H1 (cell line): ENCODE results near the gene PRMT9. TPM values are rescaled to one million over a fixed set of nuclear protein-coding genes. Genes with fewer than 3 reads are reported as not detected.

Source experiments
- CTCF ChIA-PET: fragments of 300-600 bp; sonication (Branson Sonifier 250); formaldehyde crosslinking; loops from one replicate; lab custom pipeline; 2021; ENCODE audit not compliant: partially characterized antibody; lab: Charles Lee
- POLR2A ChIA-PET: fragments of 300-600 bp; sonication (Branson Sonifier 250); formaldehyde crosslinking; loops from one replicate; lab custom pipeline; 2021; ENCODE audit warnings: inconsistent platforms; ENCODE audit not compliant: partially characterized antibody; lab: Charles Lee
- DNase-seq, 2 experiments: peaks; one replicate each; pipeline versions ENCODE4 v3.0.0 to v3.0.0-alpha.2; 2010 to 2022; ENCODE audit warnings: low spot score in 2 of 2, low read depth in 1 of 2, mixed read lengths in 1 of 2
- FAIRE-seq: peaks from 2 replicates; lab custom pipeline; 2011; peaks lifted over from hg19 to GRCh38; lab: Jason Lieb, UNC
- H2AFZ ChIP-seq: 2 replicates; pipeline ENCODE4 v1.8.1; 2012; ENCODE audit warnings: low read length, inconsistent platforms
- H2AK5ac ChIP-seq: 2 replicates; pipeline ENCODE4 v1.6.1; 2013; ENCODE audit warnings: low read depth, low read length
- H2BK120ac ChIP-seq: replicated peaks from 2 replicates; pipeline ENCODE3; 2013; ENCODE audit warnings: low read depth, low read length, inconsistent platforms
- H2BK12ac ChIP-seq: 2 replicates; pipeline ENCODE4 v1.6.1; 2013; ENCODE audit warnings: low read depth, low read length
- H2BK15ac ChIP-seq: 2 replicates; pipeline ENCODE4 v1.6.1; 2013; ENCODE audit warnings: low read length
- H2BK20ac ChIP-seq: 2 replicates; pipeline ENCODE4 v1.6.1; 2013; ENCODE audit warnings: low read length
- H2BK5ac ChIP-seq: 2 replicates; pipeline ENCODE4 v1.6.1; 2013; ENCODE audit warnings: low read depth, low read length
- H3K14ac ChIP-seq: 2 replicates; pipeline ENCODE4 v1.6.1; 2013; ENCODE audit warnings: inconsistent platforms; ENCODE audit not compliant: insufficient read length
- H3K18ac ChIP-seq: 2 replicates; pipeline ENCODE4 v1.6.1; 2013; ENCODE audit warnings: low read length; ENCODE audit errors: extremely low read depth
- H3K23ac ChIP-seq: 2 replicates; pipeline ENCODE4 v1.6.1; 2013; ENCODE audit warnings: inconsistent platforms; ENCODE audit not compliant: insufficient read length
- H3K23me2 ChIP-seq: 2 replicates; pipeline ENCODE4 v1.6.1; 2013; ENCODE audit warnings: low read depth, low read length
- H3K27ac ChIP-seq: 2 replicates; pipeline ENCODE4 v1.6.1; 2011; ENCODE audit warnings: low read depth, low read length, inconsistent platforms
- H3K27me3 ChIP-seq, 4 experiments: replicated peaks in 1 of 4; 1 replicate in 1 of 4; 2 replicates in 3 of 4; pipeline versions ENCODE4 v1.6.1 to v1.8.1; 2011 to 2013; ENCODE audit warnings: low read length in 3 of 4, mild to moderate bottlenecking in 3 of 4, inconsistent platforms in 2 of 4, mixed read lengths in 2 of 4, moderate library complexity in 1 of 4; ENCODE audit not compliant: control insufficient read depth in 3 of 4, insufficient read depth in 3 of 4; ENCODE audit errors: extremely low read depth in 1 of 4
- H3K36me3 ChIP-seq, 4 experiments: 2 replicates each; pipeline versions ENCODE4 v1.6.1 to v1.8.1; 2011 to 2013; ENCODE audit warnings: mild to moderate bottlenecking in 4 of 4, low read length in 3 of 4, moderate library complexity in 2 of 4, control low read depth in 1 of 4, inconsistent platforms in 1 of 4; ENCODE audit not compliant: insufficient read depth in 4 of 4, control insufficient read depth in 2 of 4
- H3K4ac ChIP-seq: replicated peaks from 2 replicates; pipeline ENCODE3; 2013; ENCODE audit warnings: low read length, low read depth, mixed read lengths, inconsistent platforms; ENCODE audit not compliant: insufficient read length
- H3K4me1 ChIP-seq, 4 experiments: replicated peaks in 1 of 4; 1 replicate in 1 of 4; 2 replicates in 3 of 4; pipeline versions ENCODE4 v1.6.1 to v1.8.1; 2011 to 2013; ENCODE audit warnings: low read length in 3 of 4, inconsistent platforms in 2 of 4, mixed read lengths in 1 of 4; ENCODE audit not compliant: insufficient read depth in 4 of 4, control insufficient read depth in 3 of 4
- H3K4me2 ChIP-seq, 2 experiments: 2 replicates each; pipeline versions ENCODE4 v1.6.1 to v1.8.1; 2011 to 2013; ENCODE audit warnings: low read depth in 2 of 2, low read length in 2 of 2, control low read depth in 1 of 2, inconsistent platforms in 1 of 2, mild to moderate bottlenecking in 1 of 2; ENCODE audit not compliant: insufficient read depth in 1 of 2
- H3K4me3 ChIP-seq, 4 experiments: fragments of 200-600, 300-600 bp in 1 of 4; sonication (generic), shearing (Covaris generic), sonication (Bioruptor Twin) in 1 of 4; 2 replicates each; pipeline versions ENCODE4 v1.5.1 to v1.8.1; 2011 to 2016; ENCODE audit warnings: low read length in 4 of 4, low read depth in 3 of 4, control low read depth in 2 of 4, inconsistent platforms in 2 of 4, mild to moderate bottlenecking in 2 of 4, mixed read lengths in 1 of 4, moderate library complexity in 1 of 4; ENCODE audit not compliant: insufficient read depth in 2 of 4; ENCODE audit errors: extremely low read depth in 1 of 4
- H3K56ac ChIP-seq: replicated peaks from 2 replicates; pipeline ENCODE3; 2013; ENCODE audit warnings: low read depth, mild to moderate bottlenecking, mixed read lengths, low read length, inconsistent platforms; ENCODE audit not compliant: insufficient read length
- H3K79me1 ChIP-seq: 2 replicates; pipeline ENCODE4 v1.6.1; 2013; ENCODE audit warnings: low read depth, low read length, control low read depth
- H3K79me2 ChIP-seq, 2 experiments: 2 replicates each; pipeline versions ENCODE4 v1.6.1 to v1.8.1; 2012 to 2013; ENCODE audit warnings: low read length in 2 of 2, mild to moderate bottlenecking in 2 of 2, inconsistent platforms in 1 of 2; ENCODE audit not compliant: insufficient read depth in 2 of 2, control insufficient read depth in 1 of 2
- H3K9ac ChIP-seq, 4 experiments: replicated peaks in 1 of 4; 1 replicate in 1 of 4; 2 replicates in 3 of 4; pipeline versions ENCODE4 v1.6.1 to v1.8.1; 2011 to 2013; ENCODE audit warnings: low read depth in 3 of 4, low read length in 3 of 4, control low read depth in 2 of 4, mild to moderate bottlenecking in 2 of 4, moderate library complexity in 2 of 4, inconsistent platforms in 1 of 4; ENCODE audit errors: extremely low read depth in 1 of 4
- H3K9me3 ChIP-seq, 2 experiments: 2 replicates each; pipeline versions ENCODE4 v1.6.1 to v1.8.1; 2012 to 2013; ENCODE audit warnings: mild to moderate bottlenecking in 2 of 2, moderate library complexity in 2 of 2, control low read depth in 1 of 2, inconsistent platforms in 1 of 2, low read depth in 1 of 2, low read length in 1 of 2, mixed read lengths in 1 of 2; ENCODE audit not compliant: insufficient read depth in 2 of 2
- H4K20me1 ChIP-seq, 2 experiments: replicated peaks in 1 of 2; 2 replicates each; pipeline versions ENCODE3 to v1.8.1; 2011 to 2013; ENCODE audit warnings: inconsistent platforms in 2 of 2, low read length in 2 of 2, mild to moderate bottlenecking in 1 of 2; ENCODE audit not compliant: insufficient read depth in 2 of 2, control insufficient read depth in 1 of 2
- H4K5ac ChIP-seq: 2 replicates; pipeline ENCODE4 v1.6.1; 2013; ENCODE audit warnings: low read length, low read depth, mixed read lengths, inconsistent platforms; ENCODE audit not compliant: insufficient read length
- H4K8ac ChIP-seq: 2 replicates; pipeline ENCODE4 v1.8.0; 2013; ENCODE audit warnings: mild to moderate bottlenecking, moderate library complexity, low read length, inconsistent platforms; ENCODE audit not compliant: insufficient read depth; ENCODE audit errors: extremely low read depth
- H4K91ac ChIP-seq: replicated peaks from 2 replicates; pipeline ENCODE3; 2013; ENCODE audit warnings: low read length, mixed read lengths, inconsistent platforms; ENCODE audit not compliant: insufficient read length
- BACH1 ChIP-seq: IDR thresholded peaks from 2 replicates; pipeline ENCODE4 v1.6.1; 2012; ENCODE audit warnings: low read length, improper control_type of control experiment
- CEBPB ChIP-seq: IDR thresholded peaks from 2 replicates; pipeline ENCODE4 v1.6.1; 2012; ENCODE audit warnings: low read depth, low read length
- HDAC2 ChIP-seq, 2 experiments: fragments of 300-600 bp in 1 of 2; sonication (generic) in 1 of 2; IDR thresholded peaks; 2 replicates each; pipeline ENCODE4 v1.6.1; 2011 to 2012; ENCODE audit warnings: low read depth in 2 of 2, low read length in 2 of 2, mild to moderate bottlenecking in 2 of 2, moderate library complexity in 2 of 2, borderline replicate concordance in 1 of 2, inconsistent platforms in 1 of 2
- HDAC6 ChIP-seq: IDR thresholded peaks from one replicate; pipeline ENCODE4 v1.7.1; 2012; ENCODE audit warnings: low read depth, mild to moderate bottlenecking, inconsistent platforms, low read length, moderate library complexity
- KDM1A ChIP-seq: fragments of 200-600, 300-600 bp; sonication (generic); IDR thresholded peaks from 2 replicates; pipeline ENCODE4 v1.7.1; 2016; ENCODE audit warnings: mild to moderate bottlenecking, low read length, borderline replicate concordance
- KDM5A ChIP-seq: fragments of 200-600 bp; IDR thresholded peaks from 2 replicates; pipeline ENCODE4 v1.7.1; 2012; ENCODE audit warnings: mild to moderate bottlenecking, low read length, inconsistent platforms, mixed read lengths
- POLR2AphosphoS5 ChIP-seq: IDR thresholded peaks from 2 replicates; pipeline ENCODE4 v1.6.1; 2011; ENCODE audit warnings: low read depth, low read length
- RNF2 ChIP-seq: fragments of 200-900, 300-1000 bp; sonication (generic); IDR thresholded peaks from 2 replicates; pipeline ENCODE4 v1.7.1; 2016; ENCODE audit warnings: borderline replicate concordance, low read depth, mild to moderate bottlenecking, antibody characterized with exemption, low read length; ENCODE audit not compliant: poor library complexity, severe bottlenecking; ENCODE audit errors: missing control alignments
- SIN3A ChIP-seq, 2 experiments: IDR thresholded peaks in 1 of 2; conservative IDR thresholded peaks in 1 of 2; 2 replicates each; pipeline ENCODE4 v1.6.1; 2011 to 2012; ENCODE audit warnings: low read length in 2 of 2, improper control_type of control experiment in 1 of 2, low read depth in 1 of 2, mild to moderate bottlenecking in 1 of 2
- SIRT6 ChIP-seq: IDR thresholded peaks from one replicate; pipeline ENCODE4 v1.7.1; 2012; ENCODE audit warnings: low read length, inconsistent platforms
- SIX5 ChIP-seq: IDR thresholded peaks from 2 replicates; pipeline ENCODE4 v1.6.1; 2011; ENCODE audit warnings: mild to moderate bottlenecking, low read depth, low read length
- TAF7 ChIP-seq: optimal IDR thresholded peaks from 2 replicates; pipeline ENCODE3; 2011; ENCODE audit warnings: low read depth, mild to moderate bottlenecking, inconsistent platforms, low read length, moderate library complexity, borderline replicate concordance
- TEAD4 ChIP-seq: IDR thresholded peaks from 2 replicates; pipeline ENCODE4 v1.6.1; 2012; ENCODE audit warnings: low read depth, low read length, inconsistent platforms, mixed read lengths
- YY1 ChIP-seq: IDR thresholded peaks from 2 replicates; pipeline ENCODE4 v1.6.1; 2011; ENCODE audit warnings: low read depth, mild to moderate bottlenecking, low read length
- WGBS, 2 experiments: shearing (Covaris generic) in 1 of 2; methylation state at CpG; one replicate each; pipeline versions ENCODE4 v1.1.6 to v1.1.7; 2013 to 2015; ENCODE audit warnings: low lambda C conversion rate in 2 of 2, mixed read lengths in 2 of 2, inconsistent platforms in 1 of 2, low coverage in 1 of 2, missing lambda C conversion rate in 1 of 2; ENCODE audit not compliant: insufficient replicate concordance in 2 of 2, insufficient coverage in 1 of 2, insufficient read length in 1 of 2; ENCODE audit errors: extremely low coverage in 1 of 2, missing lambda C conversion rate in 1 of 2; 5-methylcytosine and 5-hydroxymethylcytosine counted together
- polyA plus RNA-seq, 7 experiments: library from polyadenylated mRNA; depleted of rRNA in 3 of 7; stranded (reverse) in 5 of 7; unstranded in 2 of 7; fragments of >200 nt in 5 of 7; fragments of 200-250 nt in 2 of 7; gene quantifications; 1 replicate in 5 of 7; 2 replicates in 1 of 7; 4 replicates in 1 of 7; pipeline versions ENCODE4 v1.2.1 to v1.2.3, GENCODE V29; 2011 to 2013; ENCODE audit warnings: missing spikeins in 2 of 7, mixed read lengths in 2 of 7
- total RNA-seq: library from RNA; stranded (reverse); fragmentation: NEBNext Ultra II Directional; extraction: Animal tissue kit (Norgen Biotek cat#: 25700); gene quantifications from 2 replicates; pipeline ENCODE4 v1.2.1, GENCODE V29; 2021
- TF ChIP-seq, protein P1 (sequence below): IDR thresholded peaks from 2 replicates; pipeline ENCODE4 v1.6.1; 2012; ENCODE audit warnings: inconsistent platforms

The PRMT9 gene
- total and polyA plus RNA-seq, 2 of the 8 experiments (the other 6 are each of a cell fraction or from before 2014, with no cell fraction given): 3.8 to 9.6 TPM

DNA sequence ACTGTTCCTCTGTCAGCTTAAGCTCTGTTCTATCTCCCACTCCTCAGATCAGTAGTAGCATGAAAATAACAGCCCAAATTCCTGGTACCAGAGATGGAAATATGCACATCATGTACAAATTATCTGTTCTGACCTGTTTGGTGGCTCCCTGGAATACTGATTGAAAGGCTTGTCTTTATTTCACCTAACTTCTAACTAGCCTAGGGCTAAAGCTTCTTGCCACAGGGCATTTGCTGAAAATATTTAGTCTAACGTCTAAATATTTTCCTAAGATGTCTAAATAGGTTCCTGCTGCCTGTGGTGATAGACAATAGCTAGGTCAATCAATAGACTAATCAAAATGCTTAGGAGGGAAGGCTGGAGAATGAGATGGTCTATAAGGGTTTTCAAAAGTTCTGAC, 12.9 kb upstream of the PRMT9 start:
- Histone ChIP-seq H3K79me2 (no peaks in the 10 kb centered on the region), H4K5ac (no peak overlapping the region), H2BK120ac (no peak overlapping the region), H3K14ac (no peak overlapping the region), H3K9ac (no peak overlapping the region), H2AFZ (no peak overlapping the region), H4K8ac (no peak overlapping the region), H3K4me2 (no peak overlapping the region), H3K18ac (no peak overlapping the region), H2BK15ac (no peak overlapping the region), H2BK20ac (no peak overlapping the region), H3K4ac (no peak overlapping the region), H3K36me3 (no peaks in the 10 kb centered on the region), H3K9me3 (no peaks in the 10 kb centered on the region), H4K20me1 (no peaks in the 10 kb centered on the region), H3K23me2 (no peaks in the 10 kb centered on the region), H3K27ac (no peak overlapping the region), H2AK5ac (no peak overlapping the region), H2BK5ac (no peak overlapping the region), H3K23ac (no peak overlapping the region), H4K91ac (no peak overlapping the region), H3K79me1 (no peaks in the 10 kb centered on the region), H2BK12ac (no peak overlapping the region), H3K4me1 (no peaks in the 10 kb centered on the region), H3K4me3 (no peak overlapping the region), H3K27me3 (no peaks in the 10 kb centered on the region), H3K56ac (no peak overlapping the region)
- WGBS, 2 experiments: 94% methylated on average over 1 of the region's 1 CpG; no CpG with 5 or more reads in 1 of the 2 experiments
- FAIRE-seq (no peak), DNase-seq (no peak)
- POLR2A ChIA-PET: no interaction called here
- CTCF ChIA-PET: interaction anchor here (1.3 to 2.2 kb wide), 3 partner anchors 11 to 170 kb away, joined by 6 to 13 read pairs (median 11); no protein-coding TSS in a partner anchor
- no peak for TF ChIP-seq TEAD4
- no peak for TF ChIP-seq TAF7
- no peak for TF ChIP-seq CEBPB
- no peak for TF ChIP-seq SIN3A (conservative IDR thresholded peaks at IDR 0.05 in 1 of 2, IDR thresholded peaks at IDR 0.05 in 1 of 2; ENCODE audit: low read depth in 1 of 2, low read length in 2 of 2)
- TF ChIP-seq HDAC2 (IDR thresholded peaks at IDR 0.05; ENCODE audit: borderline replicate concordance in 1 of 2, low read depth in 2 of 2, low read length in 2 of 2): no peak
- no peak for TF ChIP-seq POLR2AphosphoS5
- no peak for TF ChIP-seq SIX5
- no peak for TF ChIP-seq BACH1
- TF ChIP-seq SIRT6: no peak
- no peak for TF ChIP-seq YY1
- no peak for TF ChIP-seq HDAC6
- no peak for TF ChIP-seq RNF2
- TF ChIP-seq, protein P1, sequence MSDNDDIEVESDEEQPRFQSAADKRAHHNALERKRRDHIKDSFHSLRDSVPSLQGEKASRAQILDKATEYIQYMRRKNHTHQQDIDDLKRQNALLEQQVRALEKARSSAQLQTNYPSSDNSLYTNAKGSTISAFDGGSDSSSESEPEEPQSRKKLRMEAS: no peak
- TF ChIP-seq KDM1A: no peak
- no peak for TF ChIP-seq KDM5A
